Body of pancreas (tissue), 4 donors: Measurements from ENCODE around the gene CPM. TPM values are rescaled to one million over a fixed set of nuclear protein-coding genes. Genes with fewer than 3 reads are reported as not detected.

Source experiments
- ATAC-seq: fragments of 150-250 bp; one replicate; pipeline ENCODE4 v1.9.1; 2016
- DNase-seq, 4 donors: peaks; one replicate each; pipeline ENCODE4 v3.0.0-alpha.2; 2019
- H3K27ac ChIP-seq, 4 donors: fragments of 200-600 bp; sonication (generic); 1 replicate in 3 of 4; 2 replicates in 1 of 4; pipeline versions ENCODE4 v1.5.1 to v1.6.1; 2016 to 2019; ENCODE audit warnings: mild to moderate bottlenecking in 1 of 4, mixed read lengths in 1 of 4, moderate library complexity in 1 of 4
- H3K27me3 ChIP-seq, 2 donors: fragments of 200-600 bp; sonication (generic); one replicate each; pipeline ENCODE4 v1.6.0; 2016; ENCODE audit warnings: mild to moderate bottlenecking in 1 of 2
- H3K36me3 ChIP-seq, 2 donors: fragments of 200-600 bp; sonication (generic); replicated peaks in 1 of 2; 2 replicates each; pipeline ENCODE4 v1.5.1; 2016; ENCODE audit warnings: low read depth in 2 of 2; ENCODE audit not compliant: insufficient read depth in 1 of 2
- H3K4me1 ChIP-seq: fragments of 200-600 bp; sonication (generic); one replicate; pipeline ENCODE4 v1.6.0; 2016
- H3K4me3 ChIP-seq, 2 donors: fragments of 200-600 bp; sonication (generic); 1 replicate in 1 of 2; 2 replicates in 1 of 2; pipeline ENCODE4 v1.5.1; 2016 to 2019
- H3K9me3 ChIP-seq, 3 donors: fragments of 200-600 bp; sonication (generic); 1 replicate in 2 of 3; 2 replicates in 1 of 3; pipeline ENCODE4 v1.5.1; 2016
- POLR2A ChIP-seq, 3 donors: fragments of 450-650 bp; IDR thresholded peaks; one replicate each; pipeline ENCODE4 v1.6.1; 2016; ENCODE audit warnings: antibody characterized with exemption in 3 of 3, mild to moderate bottlenecking in 2 of 3
- WGBS, 2 donors: methylation state at CpG; one replicate each; pipeline ENCODE4 v1.1.5; 2017; 5-methylcytosine and 5-hydroxymethylcytosine counted together
- intact Hi-C: fragments of 100-400 bp; cut with DNase I; formaldehyde crosslinking; loops from one replicate; pipeline ENCODE4 v1.15.1; 2023
- total RNA-seq, 2 donors: library from RNA; depleted of rRNA; stranded (reverse); fragments of >200 nt; gene quantifications; one replicate each; pipeline ENCODE4 v1.1.0, GENCODE V29; 2016
- TF ChIP-seq, protein P1 (sequence below), 7 experiments: fragments of 450-650 bp in 4 of 7; fragments of 200-600 bp in 3 of 7; sonication (generic) in 3 of 7; IDR thresholded peaks; one replicate each; pipeline ENCODE4 v1.5.1; 2016 to 2019; ENCODE audit warnings: antibody characterized with exemption in 7 of 7

The CPM gene
- total RNA-seq, 2 donors from 2014 or later, result 34.6 to 35.0 TPM

GRCh38 chr12:68837215-68837614 is 95.8 kb downstream of the CPM start:
- H3K4me1 ChIP-seq, result no peaks in the 10 kb centered on the region
- H3K27me3 ChIP-seq, result no peaks in the 10 kb centered on the region
- H3K4me3 ChIP-seq, result no peak overlapping the region
- H3K36me3 ChIP-seq, result peaks cover 5 to 39% of the 10 kb centered on the region in 2 donors
- DNase-seq (no peak), ATAC-seq (no peak)
- H3K9me3 ChIP-seq, result no peaks in the 10 kb centered on the region
- no peak overlapping the region for H3K27ac ChIP-seq
- intact Hi-C loops, result no loop called here
- TF ChIP-seq, protein P1, sequence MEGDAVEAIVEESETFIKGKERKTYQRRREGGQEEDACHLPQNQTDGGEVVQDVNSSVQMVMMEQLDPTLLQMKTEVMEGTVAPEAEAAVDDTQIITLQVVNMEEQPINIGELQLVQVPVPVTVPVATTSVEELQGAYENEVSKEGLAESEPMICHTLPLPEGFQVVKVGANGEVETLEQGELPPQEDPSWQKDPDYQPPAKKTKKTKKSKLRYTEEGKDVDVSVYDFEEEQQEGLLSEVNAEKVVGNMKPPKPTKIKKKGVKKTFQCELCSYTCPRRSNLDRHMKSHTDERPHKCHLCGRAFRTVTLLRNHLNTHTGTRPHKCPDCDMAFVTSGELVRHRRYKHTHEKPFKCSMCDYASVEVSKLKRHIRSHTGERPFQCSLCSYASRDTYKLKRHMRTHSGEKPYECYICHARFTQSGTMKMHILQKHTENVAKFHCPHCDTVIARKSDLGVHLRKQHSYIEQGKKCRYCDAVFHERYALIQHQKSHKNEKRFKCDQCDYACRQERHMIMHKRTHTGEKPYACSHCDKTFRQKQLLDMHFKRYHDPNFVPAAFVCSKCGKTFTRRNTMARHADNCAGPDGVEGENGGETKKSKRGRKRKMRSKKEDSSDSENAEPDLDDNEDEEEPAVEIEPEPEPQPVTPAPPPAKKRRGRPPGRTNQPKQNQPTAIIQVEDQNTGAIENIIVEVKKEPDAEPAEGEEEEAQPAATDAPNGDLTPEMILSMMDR (IDR thresholded peaks at IDR 0.05), result no peak
- no peak for TF ChIP-seq POLR2A (IDR thresholded peaks at IDR 0.05)
- 71 to 100% methylated on average over 1 of the region's 1 CpG for WGBS, 2 donors

DNA sequence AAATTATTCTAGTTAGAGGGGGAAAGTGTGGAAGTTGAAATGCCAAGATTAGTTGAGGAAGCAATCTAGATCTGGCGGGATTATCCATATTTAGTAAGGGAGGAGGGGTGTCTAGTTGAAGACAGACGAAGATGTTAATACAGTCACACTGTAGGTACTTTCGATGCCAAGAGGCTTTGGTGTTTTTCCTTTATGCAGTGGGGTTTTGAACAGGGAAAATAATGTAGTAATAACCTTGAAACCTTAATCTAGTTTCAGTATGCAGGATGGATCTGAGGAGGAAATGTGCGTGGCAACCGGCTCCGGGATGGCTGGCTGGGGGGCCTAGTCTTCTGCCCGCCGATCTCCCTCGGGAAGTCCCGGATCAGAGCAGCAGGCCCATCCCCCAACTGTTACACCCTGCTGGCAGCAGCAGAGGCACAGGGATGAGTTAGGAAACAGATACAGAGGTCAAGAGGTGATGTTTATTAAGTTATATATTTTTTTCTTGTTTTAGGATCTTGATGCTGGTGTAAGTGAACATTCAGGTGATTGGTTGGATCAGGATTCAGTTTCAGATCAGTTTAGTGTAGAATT is 97.5 kb downstream of the CPM start:
- H3K36me3 ChIP-seq, result peaks cover 5 to 37% of the 10 kb centered on the region in 2 donors
- ATAC-seq (no peak), DNase-seq (no peak)

DNA sequence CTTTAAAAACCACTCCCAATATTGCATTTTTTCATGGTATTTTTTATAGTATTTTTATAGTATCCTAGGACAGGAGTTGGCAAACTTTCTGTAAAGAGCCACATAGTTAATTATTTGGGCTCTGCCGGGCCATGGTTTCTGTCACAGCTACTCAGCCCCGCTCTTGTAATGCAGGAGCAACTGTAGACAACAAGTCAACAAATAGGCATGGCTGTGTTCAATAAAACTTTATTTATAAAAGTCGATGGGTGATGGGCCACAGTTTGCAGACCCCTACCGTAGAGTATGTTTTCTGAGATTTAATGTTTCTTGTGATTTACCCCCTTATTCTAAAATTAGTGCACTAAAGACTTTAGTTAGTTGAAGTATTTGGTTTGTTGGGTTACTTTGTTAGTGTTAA is 99.5 kb downstream of the CPM start:
- Histone ChIP-seq H3K9me3 (no peaks in the 10 kb centered on the region), H3K4me3 (no peak overlapping the region), H3K4me1 (no peaks in the 10 kb centered on the region), H3K36me3 (peaks cover 5 to 37% of the 10 kb centered on the region in 2 donors), H3K27ac (no peak overlapping the region), H3K27me3 (no peaks in the 10 kb centered on the region)
- intact Hi-C loops, result no loop called here
- WGBS, 2 donors, result 95 to 97% methylated on average over 4 of the region's 4 CpGs
- DNase-seq, result no peak
- no peak for TF ChIP-seq POLR2A (IDR thresholded peaks at IDR 0.05)
- TF ChIP-seq, protein P1 (IDR thresholded peaks at IDR 0.05), result no peak
- no peak for ATAC-seq

More for the DNA sequence above, 97.5 kb downstream of the CPM start:
- H3K27ac ChIP-seq, result no peak overlapping the region
- intact Hi-C loops, result no loop called here
- no peaks in the 10 kb centered on the region for H3K4me1 ChIP-seq
- H3K27me3 ChIP-seq, result no peaks in the 10 kb centered on the region
- no peaks in the 10 kb centered on the region for H3K9me3 ChIP-seq
- no peak for TF ChIP-seq POLR2A (IDR thresholded peaks at IDR 0.05)
- TF ChIP-seq, protein P1 (IDR thresholded peaks at IDR 0.05), result no peak
- WGBS, 2 donors, result 81 to 84% methylated on average over 10 of the region's 10 CpGs
- no peak overlapping the region for H3K4me3 ChIP-seq

DNA sequence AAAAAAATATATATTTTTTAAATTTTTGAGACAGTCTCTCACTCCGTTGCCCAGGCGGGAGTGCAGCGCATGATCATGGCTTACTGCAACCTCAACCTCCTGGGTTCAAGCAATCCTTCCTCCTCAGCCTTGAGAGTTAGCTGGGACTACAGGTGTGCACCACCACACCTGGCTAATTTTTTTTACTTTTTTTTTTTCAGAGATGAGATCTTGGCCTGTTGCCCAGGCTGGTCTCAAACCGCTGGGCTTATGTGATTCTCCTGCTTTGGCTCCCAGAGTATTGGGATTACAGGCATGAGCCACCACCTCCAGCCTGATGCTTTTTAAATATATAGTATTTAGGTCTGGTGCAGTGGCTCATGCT is 100.5 kb downstream of the CPM start:
- Histone ChIP-seq H3K9me3 (no peaks in the 10 kb centered on the region), H3K27me3 (no peaks in the 10 kb centered on the region), H3K27ac (no peak overlapping the region), H3K36me3 (peaks cover 0 to 31% of the 10 kb centered on the region in 2 donors), H3K4me3 (no peak overlapping the region), H3K4me1 (no peaks in the 10 kb centered on the region)
- DNase-seq (no peak), ATAC-seq (no peak)
- no peak for TF ChIP-seq POLR2A (IDR thresholded peaks at IDR 0.05)
- TF ChIP-seq, protein P1 (IDR thresholded peaks at IDR 0.05), result no peak
- intact Hi-C loops, result no loop called here
- 93 to 99% methylated on average over 4 of the region's 4 CpGs for WGBS, 2 donors
